ENCODE data around the gene ZBTB17. TPM values are rescaled to one million over a fixed set of nuclear protein-coding genes. Genes with fewer than 3 reads are reported as not detected.

The ZBTB17 gene
- total and polyA plus RNA-seq, 2 of the 8 experiments (the other 6 are each of a cell fraction or from before 2014, with no cell fraction given): 24.7 to 36.2 TPM

- no peak for TF ChIP-seq RFX5 (IDR thresholded peaks at IDR 0.05; ENCODE audit: borderline replicate concordance, low read depth, low read length)
- no peak for TF ChIP-seq SUZ12 (IDR thresholded peaks at IDR 0.05; ENCODE audit: low read length)
- TF ChIP-seq BRCA1 (IDR thresholded peaks at IDR 0.05; ENCODE audit: low read depth, low read length): no peak
- no peak for TF ChIP-seq CHD7 (IDR thresholded peaks at IDR 0.05; ENCODE audit: insufficient replicate concordance, low read length)
These were observed 32.0 kb downstream of the ZBTB17 start (continued) for GRCh38 chr1:15943992-15944307.

Data from H1 (cell line).